ENCODE measurements around the gene ADAM10. TPM values are rescaled to one million over a fixed set of nuclear protein-coding genes. Genes with fewer than 3 reads are reported as not detected.

Gene ADAM10
- total and polyA plus RNA-seq, 2 of the 8 experiments (the other 6 are each of a cell fraction or from before 2014, with no cell fraction given): 46.5 to 163 TPM

- ChIA-PET CTCF (ENCODE audit: partially characterized antibody) (no interaction called here), POLR2A (ENCODE audit: partially characterized antibody) (no interaction called here)
- no peak overlapping the region for H2BK12ac ChIP-seq (ENCODE audit: low read depth, low read length)
- no peak overlapping the region for H2BK15ac ChIP-seq (ENCODE audit: low read length)
- H3K79me2 ChIP-seq (ENCODE audit: control insufficient read depth in 1 of 2, insufficient read depth in 2 of 2, low read length in 2 of 2): no peaks in the 10 kb centered on the region
- WGBS, 2 experiments (ENCODE audit: extremely low coverage in 1 of 2, insufficient coverage in 1 of 2, insufficient read length in 1 of 2, insufficient replicate concordance in 2 of 2, low coverage in 1 of 2, low lambda C conversion rate in 2 of 2, missing lambda C conversion rate in 1 of 2): 69% methylated on average over 2 of the region's 2 CpGs; no CpG with 5 or more reads in 1 of the 2 experiments
- H3K27me3 ChIP-seq (replicated peaks in 1 of 4; ENCODE audit: control insufficient read depth in 3 of 4, extremely low read depth in 1 of 4, insufficient read depth in 3 of 4, low read length in 3 of 4): no peaks in the 10 kb centered on the region
- DNase-seq (ENCODE audit: low read depth in 1 of 2, low spot score in 2 of 2) (no peak), FAIRE-seq (no peak)
- H2BK20ac ChIP-seq (ENCODE audit: low read length): no peak overlapping the region
- peaks cover 0 to 4% (median 3%) of the 10 kb centered on the region in 4 experiments; a peak in 4 of 7 replicates for H3K4me1 ChIP-seq (replicated peaks in 1 of 4; ENCODE audit: control insufficient read depth in 3 of 4, insufficient read depth in 4 of 4, low read length in 3 of 4)
- H3K4me2 ChIP-seq (ENCODE audit: insufficient read depth in 1 of 2, low read depth in 2 of 2, low read length in 2 of 2): no peak overlapping the region
- no peaks in the 10 kb centered on the region for H4K20me1 ChIP-seq (replicated peaks in 1 of 2; ENCODE audit: control insufficient read depth in 1 of 2, insufficient read depth in 2 of 2, low read length in 2 of 2)
- no peak overlapping the region for H4K8ac ChIP-seq (ENCODE audit: extremely low read depth, insufficient read depth, low read length)
- H3K4ac ChIP-seq (replicated peaks; ENCODE audit: insufficient read length, low read depth, low read length): no peak overlapping the region
- no peak overlapping the region for H2BK120ac ChIP-seq (replicated peaks; ENCODE audit: low read depth, low read length)
- no peak overlapping the region for H4K91ac ChIP-seq (replicated peaks; ENCODE audit: insufficient read length, low read length)
- H3K9me3 ChIP-seq (ENCODE audit: insufficient read depth in 2 of 2, low read depth in 1 of 2, low read length in 1 of 2): no peaks in the 10 kb centered on the region
- no peaks in the 10 kb centered on the region for H3K79me1 ChIP-seq (ENCODE audit: low read depth, low read length)
- H2AFZ ChIP-seq (ENCODE audit: low read length): no peak overlapping the region
- no peak overlapping the region for H3K18ac ChIP-seq (ENCODE audit: extremely low read depth, low read length)
- H3K27ac ChIP-seq (ENCODE audit: low read depth, low read length): no peak overlapping the region
- no peak overlapping the region for H3K23ac ChIP-seq (ENCODE audit: insufficient read length)
- no peaks in the 10 kb centered on the region for H3K36me3 ChIP-seq (ENCODE audit: control insufficient read depth in 2 of 4, insufficient read depth in 4 of 4, low read length in 3 of 4)
- H3K14ac ChIP-seq (ENCODE audit: insufficient read length): no peak overlapping the region
- H3K23me2 ChIP-seq (ENCODE audit: low read depth, low read length): no peaks in the 10 kb centered on the region
- H3K56ac ChIP-seq (replicated peaks; ENCODE audit: insufficient read length, low read depth, low read length): no peak overlapping the region
- no peak overlapping the region for H3K9ac ChIP-seq (replicated peaks in 1 of 4; ENCODE audit: extremely low read depth in 1 of 4, low read depth in 3 of 4, low read length in 3 of 4)
- no peak overlapping the region for H3K4me3 ChIP-seq (ENCODE audit: extremely low read depth in 1 of 4, insufficient read depth in 2 of 4, low read depth in 3 of 4, low read length in 4 of 4)
- no peak overlapping the region for H2AK5ac ChIP-seq (ENCODE audit: low read depth, low read length)
- H4K5ac ChIP-seq (ENCODE audit: insufficient read length, low read depth, low read length): no peak overlapping the region
- H2BK5ac ChIP-seq (ENCODE audit: low read depth, low read length): no peak overlapping the region
- TF ChIP-seq ATF3 (IDR thresholded peaks at IDR 0.05; ENCODE audit: insufficient read depth, low read depth, low read length): no peak
- TF ChIP-seq SP2 (IDR thresholded peaks at IDR 0.05; ENCODE audit: low read length): no peak
- TF ChIP-seq CBX5 (IDR thresholded peaks at IDR 0.05; ENCODE audit: low read depth, low read length): no peak
- TF ChIP-seq GABPA (IDR thresholded peaks at IDR 0.05; ENCODE audit: borderline replicate concordance, insufficient read depth, low read length): no peak
- no peak for TF ChIP-seq TEAD4 (IDR thresholded peaks at IDR 0.05; ENCODE audit: low read depth, low read length)
- TF ChIP-seq EZH2 (IDR thresholded peaks at IDR 0.05; ENCODE audit: low read depth, low read length, severe bottlenecking): no peak
- TF ChIP-seq CHD1 (IDR thresholded peaks at IDR 0.05; ENCODE audit: low read depth, low read length): no peak
- TF ChIP-seq CTCF (IDR thresholded peaks at IDR 0.05; ENCODE audit: control extremely low read depth in 1 of 3, insufficient read depth in 1 of 3, low read depth in 1 of 3, low read length in 3 of 3): no peak
- no peak for TF ChIP-seq KDM4A (IDR thresholded peaks at IDR 0.05; ENCODE audit: low read depth, low read length, severe bottlenecking)
- no peak for TF ChIP-seq SP1 (IDR thresholded peaks at IDR 0.05; ENCODE audit: low read depth, low read length)
- no peak for TF ChIP-seq RFX5 (IDR thresholded peaks at IDR 0.05; ENCODE audit: borderline replicate concordance, low read depth, low read length)
- TF ChIP-seq POLR2A (IDR thresholded peaks at IDR 0.05; ENCODE audit: control extremely low read depth in 1 of 2, low read depth in 2 of 2, low read length in 2 of 2): no peak
Observed at GRCh38 chr15:58671186-58671585, 78.3 kb downstream of the ADAM10 start.

Data from H1 (cell line).